Heart left ventricle (tissue), 16 donors: Measurements from ENCODE around the gene NDST1. TPM values are rescaled to one million over a fixed set of nuclear protein-coding genes. Genes with fewer than 3 reads are reported as not detected.

ENCODE experiments used
- ATAC-seq, 4 donors: fragments of 200-7000 bp; cut with Tn5 transposase; one replicate each; pipeline ENCODE4 v1.9.1; 2020 to 2022; ENCODE audit warnings: moderate library complexity in 4 of 4, mild to moderate bottlenecking in 3 of 4, moderate number of reproducible peaks in 1 of 4
- DNase-seq, 5 donors: peaks; one replicate each; pipeline ENCODE4 v3.0.0-alpha.2; 2020
- H3K27ac ChIP-seq, 12 donors: fragments of 200-600 bp; sonication (generic) in 4 of 12; one replicate each; pipeline versions ENCODE4 v1.5.0 to v1.8.0; 2016 to 2022; ENCODE audit warnings: mild to moderate bottlenecking in 2 of 12
- H3K27me3 ChIP-seq, 9 donors: fragments of 200-600 bp; sonication (generic) in 2 of 9; one replicate each; pipeline versions ENCODE4 v1.5.1 to v1.8.0; 2016 to 2022; ENCODE audit warnings: mild to moderate bottlenecking in 3 of 9
- H3K36me3 ChIP-seq, 9 donors: fragments of 200-600 bp; sonication (generic) in 2 of 9; one replicate each; pipeline versions ENCODE4 v1.5.0 to v1.8.0; 2018 to 2022; ENCODE audit warnings: mild to moderate bottlenecking in 2 of 9
- H3K4me1 ChIP-seq, 12 donors: fragments of 200-600 bp; sonication (generic) in 4 of 12; one replicate each; pipeline versions ENCODE4 v1.5.0 to v1.8.0; 2016 to 2022; ENCODE audit warnings: mild to moderate bottlenecking in 3 of 12
- H3K4me3 ChIP-seq, 12 donors: fragments of 200-600 bp; sonication (generic) in 4 of 12; one replicate each; pipeline versions ENCODE4 v1.5.0 to v1.8.0; 2017 to 2022; ENCODE audit warnings: mild to moderate bottlenecking in 9 of 12, moderate library complexity in 4 of 12
- H3K9me3 ChIP-seq, 12 donors: fragments of 200-600 bp; sonication (generic) in 4 of 12; one replicate each; pipeline versions ENCODE4 v1.5.0 to v1.8.0; 2016 to 2022; ENCODE audit warnings: mild to moderate bottlenecking in 1 of 12
- CTCF ChIP-seq, 12 donors: fragments of 200-600 bp; sonication (generic) in 4 of 12; IDR thresholded peaks; one replicate each; pipeline versions ENCODE4 v1.5.0 to v1.8.0; 2018 to 2022; ENCODE audit warnings: antibody characterized with exemption in 12 of 12, mild to moderate bottlenecking in 5 of 12
- POLR2A ChIP-seq, 2 donors: fragments of 450-650 bp; IDR thresholded peaks; one replicate each; pipeline ENCODE4 v1.6.1; 2017; ENCODE audit warnings: antibody characterized with exemption in 2 of 2, mild to moderate bottlenecking in 2 of 2, moderate library complexity in 2 of 2
- WGBS, 4 donors: extraction: QIAGEN DNeasy Blood & Tissue Kit in 2 of 4; methylation state at CpG; one replicate each; pipeline versions ENCODE4 v1.1.5 to v1.1.7; 2013 to 2018; 5-methylcytosine and 5-hydroxymethylcytosine counted together
- intact Hi-C, 10 donors: fragments of 100-400 bp; cut with DNase I; formaldehyde crosslinking; loops; one replicate each; pipeline versions ENCODE4 v1.11.1 to v1.14.2; 2022
- polyA plus RNA-seq, 2 donors: library from polyadenylated mRNA; stranded (reverse); fragments of 200-250 nt; gene quantifications; one replicate each; pipeline ENCODE4 v1.2.3, GENCODE V29; 2013
- total RNA-seq, 9 donors: library from RNA; depleted of rRNA in 2 of 9; stranded (reverse); fragments of >200 nt in 2 of 9; fragmentation: NEBNext Ultra II Directional in 3 of 9; extraction: Animal tissue kit (Norgen Biotek cat#: 25700) in 3 of 9; gene quantifications; one replicate each; pipeline versions ENCODE4 v1.1.0 to v1.2.4, GENCODE V29; 2016 to 2023
- donor health status: ischemic (EF 13 %, LVEDD 7.1; RV severe dilation, severe dysfunction).
- donor health status: healthy with polysubstance abuse.
- donor health status: DM: no; HTN: yes; CAD: no.
- donor health status: DM: no; HTN: no; CAD: no.
- donor health status: ischemic (EF 25% LVEDD 6.9; RV normal size, moderate dysfunction).
- donor health status: ischemic (EF 25% LVEDD 5.7; RV mildly dilated, moderate dysfunction).
- donor health status: healthy.
- donor health status: DM: yes; HTN: yes; CAD: no.
- donor health status: ischemic (EF 35%, LVEDD 5.7; RV mildly dilated, moderate dysfunction).
- donor health status: nonischemic (EF 11% LVEDD 7.7; RV severe dilation, severe dysfunction).
- donor health status: DM: yes; HTN: yes; CAD: no.
- donor health status: PGD.
- donor health status: ischemic (EF 29% LVEDD 5.4; RV normal size, mild dysfunction).
- donor health status: nonischemic (EF 23%, LVEDD 6.1; RV moderate dilation, normal function).

NDST1 gene
- total and polyA plus RNA-seq, 11 donors, result 32.1 to 156 (median 68.5) TPM

DNA sequence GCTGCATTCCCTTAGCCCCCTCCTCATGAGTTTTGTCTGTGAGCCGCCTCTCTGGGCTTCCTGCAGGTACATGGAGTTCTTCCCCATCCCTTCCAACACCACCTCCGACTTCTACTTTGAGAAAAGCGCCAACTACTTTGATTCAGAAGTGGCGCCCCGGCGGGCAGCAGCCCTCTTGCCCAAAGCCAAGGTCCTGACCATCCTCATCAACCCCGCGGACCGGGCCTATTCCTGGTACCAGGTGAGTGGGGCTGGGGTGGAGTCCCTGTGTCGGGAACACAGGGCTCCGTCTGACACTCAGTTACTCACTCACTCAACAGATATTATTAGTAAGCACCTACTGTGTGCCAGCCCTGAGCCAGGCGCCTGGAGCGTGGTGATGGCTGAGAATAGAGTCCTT lies 37.3 kb downstream of the NDST1 start:
- no peak overlapping the region for H3K27ac ChIP-seq
- DNase-seq (no peak), ATAC-seq (no peak)
- TF ChIP-seq CTCF (IDR thresholded peaks at IDR 0.05) (no peak), POLR2A (IDR thresholded peaks at IDR 0.05) (no peak)
- peaks cover 0 to 35% (median 15%) of the 10 kb centered on the region in 12 donors for H3K4me1 ChIP-seq
- WGBS, 4 donors, result 90 to 93% (median 92%) methylated on average over 13 of the region's 13 CpGs
- intact Hi-C loops, result loop anchor here in 5 of 10 donors (2.0 to 10.0 kb wide), 4 partner anchors 60 to 88 kb away; no protein-coding TSS in a partner anchor
- H3K4me3 ChIP-seq, result no peak overlapping the region
- peaks cover 2 to 94% (median 89%) of the 10 kb centered on the region in 9 donors for H3K36me3 ChIP-seq
- H3K27me3 ChIP-seq, result no peaks in the 10 kb centered on the region
- no peaks in the 10 kb centered on the region for H3K9me3 ChIP-seq

- Histone ChIP-seq H3K4me3 (no peak overlapping the region), H3K27me3 (no peaks in the 10 kb centered on the region), H3K4me1 (peaks cover 0 to 8% (median 0%) of the 10 kb centered on the region in 12 donors), H3K9me3 (no peaks in the 10 kb centered on the region), H3K27ac (no peak overlapping the region), H3K36me3 (peaks cover 0 to 94% (median 90%) of the 10 kb centered on the region in 9 donors)
- 90 to 94% (median 92%) methylated on average over 14 to 15 of the region's 15 CpGs for WGBS, 4 donors
- TF ChIP-seq CTCF (IDR thresholded peaks at IDR 0.05) (no peak), POLR2A (IDR thresholded peaks at IDR 0.05) (no peak)
- DNase-seq (no peak), ATAC-seq (no peak)
- intact Hi-C loops, result loop anchor here in 2 of 10 donors (5.0 to 10.0 kb wide), 2 partner anchors 63 to 91 kb away; no protein-coding TSS in a partner anchor
Observed at GRCh38 chr5:150548123-150548522, 40.2 kb downstream of the NDST1 start.

GRCh38 chr5:150549735-150550134 lies 41.8 kb downstream of the NDST1 start:
- TF ChIP-seq CTCF (IDR thresholded peaks at IDR 0.05) (no peak), POLR2A (IDR thresholded peaks at IDR 0.05) (no peak)
- H3K27me3 ChIP-seq, result no peaks in the 10 kb centered on the region
- 93 to 100% (median 98%) methylated on average over 1 of the region's 1 CpG for WGBS, 4 donors
- no peaks in the 10 kb centered on the region for H3K9me3 ChIP-seq
- no peak overlapping the region for H3K27ac ChIP-seq
- peaks cover 0 to 3% (median 0%) of the 10 kb centered on the region in 12 donors for H3K4me1 ChIP-seq
- no peak for DNase-seq
- H3K36me3 ChIP-seq, result peaks cover 0 to 99% (median 97%) of the 10 kb centered on the region in 9 donors
- ATAC-seq, result no peak
- H3K4me3 ChIP-seq, result no peak overlapping the region
- intact Hi-C loops, result loop anchor here in 2 of 10 donors (5.0 to 10.0 kb wide), 2 partner anchors 65 to 92 kb away; no protein-coding TSS in a partner anchor

DNA sequence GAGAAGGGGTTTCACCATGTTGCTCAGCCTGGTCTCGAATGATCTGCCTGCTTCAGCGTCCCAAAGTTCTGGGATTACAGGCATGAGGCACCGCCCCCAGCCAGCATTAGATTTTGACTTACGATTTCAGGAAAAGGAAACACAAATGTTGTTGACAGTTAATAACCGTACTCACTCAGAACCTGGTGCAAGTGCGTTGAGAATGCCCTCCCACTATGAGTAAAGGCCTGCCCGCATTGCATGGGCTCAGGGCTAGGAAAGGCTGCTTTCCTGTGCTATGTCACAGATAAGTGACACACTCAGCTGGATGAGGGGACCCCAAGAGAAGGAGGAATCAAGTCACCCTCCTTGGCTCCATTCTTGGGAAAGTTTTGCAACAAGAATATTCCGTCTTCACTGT lies 42.4 kb downstream of the NDST1 start:
- ATAC-seq (no peak), DNase-seq (no peak)
- no peaks in the 10 kb centered on the region for H3K9me3 ChIP-seq
- no peak overlapping the region for H3K27ac ChIP-seq
- no peaks in the 10 kb centered on the region for H3K27me3 ChIP-seq
- peaks cover 0 to 100% (median 98%) of the 10 kb centered on the region in 9 donors for H3K36me3 ChIP-seq
- peaks cover 0 to 3% (median 0%) of the 10 kb centered on the region in 12 donors for H3K4me1 ChIP-seq
- TF ChIP-seq CTCF (IDR thresholded peaks at IDR 0.05) (no peak), POLR2A (IDR thresholded peaks at IDR 0.05) (no peak)
- intact Hi-C loops, result no loop called here
- 71 to 83% (median 79%) methylated on average over 8 of the region's 8 CpGs for WGBS, 4 donors
- no peak overlapping the region for H3K4me3 ChIP-seq
